NCI-H1417 treated with DMSO at 0.1 percent for 48 hours (cell line): Measurements from ENCODE around the gene ST3GAL3.
"Not testable (repeated sequence)": the region's sequence is repeated elsewhere in the genome, so short reads cannot be mapped to it uniquely, and the experiment has no call there.

Experiments used
- DNase-seq: peaks from one replicate; lab custom pipeline; 2025; lab: John Stamatoyannopoulos, UW

The ST3GAL3 gene

GRCh38 chr1:43822040-43822690, 114.8 kb downstream of the ST3GAL3 start:
- no peak for DNase-seq

DNA sequence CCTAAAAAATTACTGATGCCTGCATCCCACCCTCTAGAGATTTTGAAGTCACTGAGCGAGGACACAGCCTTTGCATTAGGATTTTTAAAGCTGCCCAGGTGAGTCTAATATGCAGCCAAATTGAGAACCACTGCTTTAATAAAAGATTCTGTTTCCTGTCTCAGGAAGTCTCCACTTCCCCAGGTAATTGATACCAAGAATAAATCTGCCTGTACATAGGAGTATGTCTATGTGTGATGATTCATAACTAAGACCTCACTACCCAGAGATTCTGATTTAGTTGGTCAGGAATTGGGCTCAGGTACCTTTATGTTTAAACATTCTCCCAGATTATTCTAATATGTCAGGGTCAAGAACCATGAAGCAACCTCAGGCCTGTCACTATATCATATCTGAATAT, 117.5 kb downstream of the ST3GAL3 start:
- DNase-seq: no peak

DNA sequence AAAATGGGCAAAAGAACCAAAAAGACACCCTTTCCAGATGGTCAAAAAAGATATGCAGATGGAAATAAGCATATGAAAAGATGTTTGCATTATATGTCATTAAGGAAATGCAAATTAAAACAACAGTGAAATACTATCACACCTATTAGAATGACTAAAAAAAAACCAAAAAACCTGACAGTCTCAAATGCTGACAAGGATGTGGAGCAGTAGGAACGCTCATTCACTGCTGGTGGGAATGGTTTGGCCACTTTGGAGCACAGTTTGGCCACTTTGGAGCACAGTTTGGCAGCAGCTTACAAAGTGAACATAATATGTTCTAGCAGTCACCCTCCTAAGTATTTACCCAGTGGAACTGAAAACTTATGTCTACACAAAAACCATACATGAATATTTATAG, 121.2 kb downstream of the ST3GAL3 start:
- DNase-seq: no peak

DNA sequence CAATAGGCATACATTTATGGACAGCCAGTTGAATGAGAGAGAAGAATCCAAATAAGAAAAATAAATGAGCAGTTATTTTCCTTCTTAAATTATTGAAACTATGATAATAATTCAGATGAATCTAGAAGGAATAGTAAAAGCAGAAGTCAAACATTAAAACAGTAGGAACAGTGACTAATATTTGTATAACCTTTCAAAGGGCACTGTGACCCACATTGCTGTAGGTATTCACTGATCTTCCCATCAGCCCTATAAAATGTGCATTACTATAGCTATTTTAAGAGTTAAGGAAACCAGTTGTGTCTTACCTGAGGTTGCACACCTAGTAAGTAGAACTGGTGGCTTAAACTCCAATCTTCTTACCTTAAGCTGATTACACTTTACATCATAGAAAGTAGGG, 123.5 kb downstream of the ST3GAL3 start:
- no peak for DNase-seq

DNA sequence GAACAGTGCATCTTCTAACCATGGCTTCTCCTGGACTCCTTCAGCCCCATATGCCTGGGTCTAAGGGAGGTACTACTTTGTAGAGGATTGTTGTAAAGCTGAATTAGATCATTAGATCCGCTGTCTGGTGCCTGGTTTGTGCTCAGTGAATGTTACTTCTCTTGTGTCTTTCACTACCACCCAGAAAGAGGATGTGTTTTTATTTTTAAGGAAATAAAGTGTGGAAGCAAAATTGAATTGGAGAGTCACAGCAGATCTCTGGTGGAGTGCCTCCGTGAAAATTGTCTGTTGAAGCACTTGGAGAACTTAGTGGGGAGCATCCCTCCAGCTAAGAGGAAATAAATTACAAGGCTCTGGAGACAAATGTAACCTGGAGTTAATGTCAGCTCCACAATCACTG, 124.5 kb downstream of the ST3GAL3 start:
- DNase-seq: no peak

- no peak for DNase-seq
Measured at GRCh38 chr1:43832255-43832654, 124.9 kb downstream of the ST3GAL3 start.

DNA sequence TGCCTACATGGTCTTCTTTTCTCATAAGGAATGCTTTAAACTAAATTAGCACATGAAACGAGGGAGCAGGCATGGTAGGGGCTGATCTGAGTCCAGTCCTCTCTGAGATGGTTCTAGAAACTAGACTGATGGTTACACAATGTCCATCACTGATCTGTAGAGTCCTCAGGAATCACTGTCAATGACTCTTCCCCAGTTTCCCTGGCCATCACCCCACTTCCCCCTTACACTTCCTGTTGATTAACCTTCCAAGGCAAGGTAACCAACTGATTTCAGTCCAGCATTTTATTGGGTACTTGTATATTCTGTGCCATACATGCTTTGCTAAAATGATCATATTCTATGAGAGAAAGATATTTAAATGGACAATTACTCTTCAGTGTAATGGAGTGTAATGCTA, 125.7 kb downstream of the ST3GAL3 start:
- no peak for DNase-seq

- DNase-seq: not testable (repeated sequence)
Measured at GRCh38 chr1:43833902-43834279, 126.6 kb downstream of the ST3GAL3 start.

GRCh38 chr1:43834280-43835081, 127.1 kb downstream of the ST3GAL3 start:
- no peak for DNase-seq

GRCh38 chr1:43835082-43836021, 128.0 kb downstream of the ST3GAL3 start:
- DNase-seq: no peak

DNA sequence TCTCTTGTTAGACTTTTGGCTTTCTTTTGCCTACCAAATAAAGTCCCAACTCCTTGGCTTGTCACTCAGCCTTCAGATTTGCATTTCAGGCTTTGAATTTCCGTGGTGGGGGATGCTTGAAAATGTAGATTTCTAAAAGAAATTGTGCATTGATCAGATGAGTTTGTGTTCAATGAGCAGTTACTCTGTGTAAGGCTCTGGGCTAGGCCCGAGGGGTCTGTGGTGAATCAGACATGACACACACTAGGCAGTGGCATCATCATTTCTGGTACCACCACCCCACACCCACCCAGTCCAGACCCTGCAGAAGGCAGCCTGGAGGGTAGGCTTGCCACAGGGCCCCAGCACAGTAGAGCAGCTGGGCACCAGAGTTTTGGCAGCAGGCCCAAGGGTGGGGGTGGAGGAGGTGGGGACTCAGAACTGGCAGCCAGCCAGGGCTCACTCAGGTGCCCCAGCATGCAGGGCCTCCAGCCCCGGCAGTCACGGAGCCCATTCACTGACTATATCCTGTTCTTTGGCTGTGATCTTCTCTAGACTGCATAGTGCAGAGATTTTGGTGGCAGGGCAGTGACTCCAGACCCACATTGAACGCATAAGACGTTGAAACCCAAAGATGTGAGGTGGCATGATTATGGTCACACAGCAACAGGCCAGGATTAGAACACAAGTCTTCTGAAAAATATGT, 129.1 kb downstream of the ST3GAL3 start:
- peak; percentile 82 for DNase-seq

DNA sequence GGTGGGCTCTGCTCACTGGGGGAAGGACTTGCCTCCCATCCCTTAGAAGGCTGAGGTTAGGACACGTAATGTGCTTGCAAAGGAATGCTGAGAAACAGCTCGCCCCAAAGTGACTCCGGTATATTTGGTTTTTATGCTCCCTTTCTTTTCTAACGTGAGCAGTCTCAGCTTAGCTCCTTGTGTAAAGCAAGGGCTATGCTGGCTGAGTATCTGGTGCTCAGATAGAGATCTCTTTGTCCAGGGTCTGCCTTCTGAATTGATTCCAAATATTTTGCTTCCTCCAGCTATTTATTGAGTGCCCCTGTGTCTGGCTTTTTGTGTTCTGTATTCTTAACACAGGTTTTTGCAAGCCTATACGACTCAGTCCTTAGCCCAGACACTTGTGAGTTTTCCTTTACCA, 131.7 kb downstream of the ST3GAL3 start:
- DNase-seq: no peak

- DNase-seq: no peak
Measured at GRCh38 chr1:43841321-43842174, 134.2 kb downstream of the ST3GAL3 start.

- DNase-seq: no peak
Measured at GRCh38 chr1:43842175-43842498, 134.8 kb downstream of the ST3GAL3 start.

DNA sequence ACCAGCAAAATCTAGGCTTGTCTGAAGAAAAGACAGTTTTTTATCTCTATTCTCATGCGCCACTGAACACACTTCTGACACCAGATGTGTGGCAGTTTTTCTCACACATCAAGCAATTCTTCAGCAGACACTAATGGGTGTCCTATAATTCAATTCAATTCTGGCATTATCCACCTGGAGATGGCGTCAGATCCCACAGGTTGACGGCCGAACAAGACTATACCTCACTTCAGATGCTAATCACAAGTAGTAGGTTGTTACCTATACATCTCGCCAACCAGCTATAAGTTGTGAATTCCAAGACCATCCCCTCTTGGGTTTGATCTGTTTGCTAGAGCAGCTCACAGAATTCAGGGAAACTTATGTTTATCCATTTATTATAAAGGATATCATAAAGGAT, 136.3 kb downstream of the ST3GAL3 start:
- DNase-seq: no peak

- no peak for DNase-seq
Measured at GRCh38 chr1:43844114-43844513, 136.8 kb downstream of the ST3GAL3 start.

DNA sequence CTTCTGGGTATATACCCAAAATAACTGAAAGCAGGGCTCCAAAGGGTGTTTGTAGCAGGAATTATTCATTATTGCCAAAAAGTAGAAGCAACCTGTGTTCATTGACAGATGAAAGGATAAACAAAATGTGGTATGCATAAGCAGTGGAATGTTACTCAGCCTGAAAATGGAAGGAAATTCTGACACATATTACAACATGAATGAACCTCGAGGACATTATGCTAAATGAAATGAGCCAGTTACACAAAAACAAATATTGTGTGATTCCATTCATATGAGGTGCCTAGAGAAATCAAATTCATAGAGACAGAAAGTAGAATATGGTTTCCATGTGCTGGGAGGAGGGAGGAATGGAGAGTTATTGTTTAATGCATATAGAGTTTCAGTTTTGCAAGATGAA, 140.0 kb downstream of the ST3GAL3 start:
- no peak for DNase-seq

DNA sequence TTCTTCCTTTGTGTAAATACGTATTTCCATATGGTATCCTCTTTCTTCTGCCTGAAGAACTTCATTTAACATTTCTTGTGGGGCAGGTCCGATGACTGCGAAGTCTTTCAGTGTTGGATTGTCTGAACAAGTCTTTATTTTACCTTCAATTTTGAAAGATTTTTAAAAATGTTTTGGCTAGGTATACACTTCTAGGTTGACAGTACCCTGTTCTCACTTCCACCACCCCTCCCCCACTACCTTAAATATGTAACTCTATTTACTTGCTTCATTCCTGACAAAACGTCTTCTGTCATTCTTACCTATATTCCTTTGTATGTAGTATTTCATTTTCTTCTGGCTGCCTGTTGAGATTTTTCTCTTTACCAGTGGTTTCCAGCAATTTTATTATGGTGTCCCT, 140.5 kb downstream of the ST3GAL3 start:
- no peak for DNase-seq

DNA sequence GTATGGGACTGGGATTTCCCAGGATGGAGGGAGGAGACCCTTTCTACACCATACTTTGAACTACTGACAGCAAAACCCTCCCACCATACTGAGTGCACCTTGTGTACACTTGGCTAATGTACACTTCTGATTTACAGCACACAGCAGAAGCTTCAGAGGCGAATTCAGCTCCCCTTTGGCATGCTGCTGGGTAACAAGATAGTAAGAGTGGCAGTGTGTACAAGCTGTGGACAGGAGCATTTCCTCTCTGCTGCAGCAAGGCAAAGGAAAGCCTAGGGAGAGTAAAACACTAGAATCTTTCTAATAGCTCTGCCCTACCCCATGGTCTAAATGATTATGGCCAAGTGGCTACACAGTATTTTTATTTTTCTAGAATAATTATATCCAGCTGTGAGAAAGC, 142.3 kb downstream of the ST3GAL3 start:
- no peak for DNase-seq

- no peak for DNase-seq
Measured at GRCh38 chr1:43850591-43851233, 143.4 kb downstream of the ST3GAL3 start.
